GM19395 (cell line): ENCODE results near the gene GABBR2.

Source experiments
- ATAC-seq: cut with Tn5 transposase; IDR thresholded peaks from one replicate; pipeline ENCODE4 v1.9.1; 2021; ENCODE audit warnings: mild to moderate bottlenecking, moderate library complexity; ENCODE audit not compliant: unreplicated experiment

Gene GABBR2

DNA sequence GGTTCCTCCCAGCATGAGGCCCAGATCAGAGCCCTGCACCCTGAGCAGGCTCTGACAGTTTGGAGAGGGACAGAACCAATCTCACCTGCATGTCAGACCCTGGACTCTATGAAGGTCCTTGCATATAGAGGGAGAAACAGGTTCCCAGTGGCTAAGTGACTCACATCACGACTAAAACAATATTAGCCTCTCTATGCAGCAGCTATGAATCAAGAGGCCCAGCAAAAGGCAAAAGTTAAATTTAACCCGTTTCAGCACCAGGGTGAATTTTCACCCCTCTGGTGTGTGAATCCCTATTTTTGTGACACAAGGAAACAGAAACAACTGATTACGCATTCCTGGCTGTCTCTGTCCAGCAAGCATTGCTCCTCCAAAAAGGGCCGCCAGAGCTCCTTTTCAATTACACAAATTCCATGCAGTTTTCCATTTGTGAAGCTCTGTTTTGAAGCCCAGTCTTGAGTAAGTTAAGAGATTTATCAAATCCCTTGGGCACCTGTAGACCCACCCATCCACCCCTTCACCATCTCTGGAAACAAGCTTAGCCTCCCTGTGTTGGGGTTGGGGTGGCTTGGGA is 136.6 kb downstream of the GABBR2 start:
- ATAC-seq = no peak

DNA sequence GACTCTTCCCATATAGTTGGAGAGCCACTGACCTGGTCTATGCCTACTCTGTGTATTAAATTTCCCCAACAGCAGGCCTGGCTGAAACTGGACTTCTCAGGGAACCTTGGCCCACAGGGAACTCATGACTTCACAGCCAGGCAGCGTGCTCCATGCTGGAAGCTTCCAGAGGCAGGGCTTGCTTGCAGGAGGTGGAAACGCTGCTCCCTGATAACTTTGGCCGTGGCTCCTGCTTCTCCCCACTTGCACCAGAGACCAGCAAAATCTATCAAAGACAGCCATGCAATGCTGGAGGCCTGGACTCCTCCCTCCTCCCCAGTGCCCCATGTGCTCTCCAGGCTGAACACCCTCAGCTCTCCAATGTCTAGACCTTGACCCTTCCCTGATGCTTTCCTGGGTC is 137.1 kb downstream of the GABBR2 start:
- no peak for ATAC-seq

DNA sequence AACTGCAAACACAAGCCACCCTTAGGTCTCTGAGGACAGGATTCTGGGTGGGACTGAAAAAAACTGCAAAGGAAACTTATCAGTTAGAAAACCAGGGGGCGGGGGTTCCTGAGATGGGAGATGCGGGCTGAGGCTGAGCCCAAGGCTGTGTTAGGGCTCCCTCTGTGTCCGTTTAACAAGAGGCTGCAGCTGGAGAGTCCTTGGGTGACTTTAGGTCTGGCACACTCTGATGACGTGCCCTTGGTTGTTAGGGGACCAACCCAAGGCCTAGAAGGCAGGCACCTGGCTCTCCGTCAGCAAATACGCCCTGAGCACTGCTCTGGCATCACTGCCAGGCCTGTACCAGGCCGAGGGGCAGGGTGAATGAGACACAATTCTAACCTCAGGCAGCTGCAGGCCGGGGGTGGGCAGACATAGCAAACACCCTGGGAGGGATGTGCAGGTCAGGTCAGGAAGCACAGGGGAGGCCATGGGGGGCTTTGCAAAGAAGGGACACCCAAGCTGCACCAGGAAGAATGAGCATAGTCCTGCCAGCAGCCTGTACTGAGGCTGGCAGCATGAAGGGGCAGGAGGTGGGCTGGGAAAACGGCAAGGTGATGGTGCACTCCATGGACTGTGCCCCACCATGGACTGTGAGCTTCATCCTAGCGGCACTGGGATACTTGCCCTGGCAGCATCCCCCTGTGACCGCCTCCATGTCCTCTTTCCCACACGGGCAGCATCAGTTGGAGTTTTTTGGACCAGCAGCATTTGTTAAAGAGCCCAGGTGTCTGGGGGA is 137.9 kb downstream of the GABBR2 start:
- no peak for ATAC-seq

DNA sequence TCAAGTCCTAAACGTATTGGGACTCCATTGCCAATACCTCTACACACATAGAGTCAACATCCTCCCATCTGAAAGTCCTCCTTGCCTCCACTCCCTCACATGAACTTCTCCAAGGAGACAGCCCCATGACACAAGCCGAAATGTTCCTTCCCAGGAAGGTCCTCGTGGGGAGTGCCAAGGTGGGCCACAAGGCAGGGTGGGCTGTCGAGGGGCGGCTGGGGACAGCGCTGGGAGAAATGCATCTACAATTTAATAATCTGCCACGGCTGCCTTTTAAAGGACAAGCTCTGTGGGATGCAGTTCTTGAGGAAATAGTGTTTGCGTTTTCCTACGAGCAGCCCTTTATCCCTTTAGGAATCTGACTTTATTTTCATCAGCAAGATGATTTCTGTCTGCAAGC is 138.7 kb downstream of the GABBR2 start:
- no peak for ATAC-seq

DNA sequence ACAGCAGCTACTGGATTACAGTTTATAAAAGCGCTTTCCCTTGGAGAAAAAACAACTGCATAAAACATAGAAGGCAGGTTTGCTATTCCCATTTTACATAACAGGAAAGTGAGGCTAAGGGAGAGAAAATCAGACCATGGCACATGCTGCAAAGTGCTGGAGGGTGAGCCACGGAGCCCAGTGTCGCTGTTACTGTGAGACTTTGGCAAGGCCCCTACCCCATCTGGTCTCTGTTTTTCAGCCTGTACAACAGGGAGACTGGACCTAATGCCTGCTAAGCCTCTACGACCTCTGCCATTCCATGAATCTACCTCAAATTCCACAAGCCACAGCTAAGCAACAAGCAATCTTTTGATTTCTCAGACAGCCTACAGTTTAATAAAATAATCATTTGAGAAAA is 139.2 kb downstream of the GABBR2 start:
- ATAC-seq = no peak

DNA sequence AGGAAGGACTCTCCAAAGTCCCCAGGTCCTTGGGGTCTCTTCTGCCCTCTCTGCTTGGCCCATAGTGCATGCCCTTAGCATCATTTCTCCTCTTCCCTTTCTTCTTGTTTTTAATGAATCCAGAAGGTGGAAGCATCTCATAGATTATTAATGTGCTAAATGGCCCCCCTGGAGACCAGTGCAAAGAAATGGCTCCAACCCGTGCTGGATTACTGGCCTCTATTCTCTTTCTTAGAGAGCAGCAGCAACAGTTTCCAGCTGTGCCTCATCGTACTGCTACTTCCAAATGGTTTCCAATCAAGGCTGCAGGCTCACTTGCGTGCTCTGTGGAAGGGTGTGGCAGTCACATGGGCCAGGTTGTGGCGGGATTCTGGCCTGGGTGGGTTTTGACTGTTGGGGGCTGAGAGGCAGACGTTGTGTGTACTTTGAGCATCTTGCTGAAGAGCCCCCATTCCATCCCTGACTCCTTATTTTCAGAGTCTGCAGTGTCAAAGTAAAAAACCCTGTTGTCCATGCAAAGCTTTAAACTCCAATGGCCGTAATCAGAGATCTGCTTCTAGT is 139.7 kb downstream of the GABBR2 start:
- ATAC-seq = no peak

DNA sequence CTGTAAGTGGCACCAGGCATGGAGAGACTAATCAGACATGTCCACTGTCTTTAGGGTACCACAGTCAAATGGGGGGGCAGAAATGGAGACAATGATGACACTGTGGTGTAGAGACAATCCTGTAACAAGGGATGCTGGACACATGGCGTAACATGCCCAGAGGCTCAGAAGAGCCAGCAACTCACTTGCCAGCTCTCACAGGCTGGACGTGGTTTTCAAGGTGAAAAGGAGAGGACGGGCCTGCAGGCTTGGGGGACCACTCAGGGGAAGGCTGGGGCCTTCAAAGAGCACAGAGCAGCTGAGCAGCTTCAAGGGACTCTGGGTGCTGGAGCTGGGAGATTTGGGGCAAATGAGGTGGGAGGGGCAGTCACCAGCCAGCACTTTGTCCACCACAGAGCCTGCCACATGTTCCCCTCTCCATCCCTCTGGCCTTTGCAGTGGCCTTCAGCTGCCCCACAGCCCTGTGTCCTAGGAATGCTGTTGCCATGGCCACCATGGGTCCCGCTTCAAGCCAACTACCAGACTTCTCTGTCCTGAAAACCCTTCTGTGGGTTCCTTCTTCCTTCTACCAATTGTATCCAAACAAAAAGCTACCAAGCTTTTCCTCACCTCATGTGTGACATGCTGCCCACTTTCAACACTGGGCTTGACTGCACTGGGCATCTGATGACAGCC is 140.4 kb downstream of the GABBR2 start:
- no peak for ATAC-seq

DNA sequence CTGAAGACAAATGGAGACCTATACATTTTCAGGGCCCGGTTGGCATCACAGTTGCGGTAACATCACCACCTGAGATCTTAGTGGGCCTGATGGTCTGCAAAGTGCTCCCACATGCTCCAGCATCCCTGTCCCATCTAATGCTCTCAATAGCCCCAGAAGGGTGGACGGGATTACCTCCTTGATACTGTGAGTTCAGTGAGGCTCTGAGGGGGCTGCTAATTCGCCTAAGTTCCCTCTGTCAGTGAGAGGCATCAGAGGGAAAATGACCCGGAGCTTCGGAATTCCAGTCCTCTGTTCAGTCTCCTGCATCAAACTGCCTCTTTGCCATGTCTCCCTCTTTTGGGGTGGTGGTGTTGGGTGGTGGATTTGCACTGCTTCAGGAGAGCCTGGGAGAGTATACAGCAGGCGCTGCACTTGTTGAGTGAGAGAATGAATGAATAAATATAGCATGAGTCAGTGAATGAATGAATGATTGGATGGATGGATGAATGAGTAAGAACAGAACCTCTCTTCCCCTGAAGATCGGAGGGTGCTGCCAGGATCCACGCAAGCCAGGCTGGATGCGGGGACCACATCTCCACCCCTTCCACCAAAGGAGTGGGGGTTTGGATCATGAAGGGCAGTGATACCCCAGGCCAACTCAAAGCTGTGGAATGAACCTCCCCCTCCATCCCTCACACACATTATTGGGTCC is 141.0 kb downstream of the GABBR2 start:
- ATAC-seq = no peak

DNA sequence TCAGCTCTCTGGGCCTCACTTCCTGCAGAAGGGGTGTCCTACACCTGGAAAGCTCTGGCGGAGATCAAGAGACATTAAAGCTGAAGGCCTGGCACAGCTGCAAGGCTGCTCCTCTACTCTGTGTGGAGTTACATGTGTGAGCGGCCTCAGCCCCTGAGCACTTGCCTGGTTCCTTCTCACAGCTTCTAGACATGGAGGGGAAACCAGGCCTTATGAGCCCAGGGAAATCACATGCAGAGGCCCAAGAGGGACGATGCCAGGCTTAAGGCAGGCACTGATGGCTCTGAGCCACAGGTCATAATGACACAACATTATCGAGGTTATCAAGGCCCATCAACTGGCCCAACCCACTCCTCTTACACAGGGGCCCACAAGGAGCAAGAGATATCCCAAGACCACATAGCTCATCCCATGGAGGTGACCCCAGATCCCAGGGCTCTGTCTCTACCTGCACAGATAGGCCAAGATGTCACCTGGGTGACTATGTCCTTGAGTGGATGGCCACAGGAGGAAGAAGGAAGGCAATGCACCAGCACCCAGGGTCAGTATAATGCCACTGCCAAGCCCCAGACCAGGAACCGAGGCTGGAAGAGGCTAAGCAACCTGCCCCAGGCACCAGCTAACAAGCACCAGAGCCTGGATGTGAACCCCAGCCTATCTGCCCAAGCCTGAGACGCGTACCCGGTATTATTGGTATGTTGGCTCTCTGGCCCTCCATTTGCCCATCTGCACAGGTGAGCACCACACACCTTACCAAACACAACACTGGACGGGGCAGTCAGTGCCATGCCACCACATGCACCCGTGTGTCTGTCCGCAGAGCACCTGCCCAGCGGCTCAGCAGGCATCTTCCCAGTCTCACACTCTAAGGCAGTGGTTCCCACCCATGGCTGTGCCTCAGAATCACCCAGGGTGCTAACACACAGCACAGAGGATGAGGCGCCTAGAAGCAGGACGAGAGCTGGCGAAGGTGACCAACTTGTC is 143.3 kb downstream of the GABBR2 start:
- no peak for ATAC-seq

DNA sequence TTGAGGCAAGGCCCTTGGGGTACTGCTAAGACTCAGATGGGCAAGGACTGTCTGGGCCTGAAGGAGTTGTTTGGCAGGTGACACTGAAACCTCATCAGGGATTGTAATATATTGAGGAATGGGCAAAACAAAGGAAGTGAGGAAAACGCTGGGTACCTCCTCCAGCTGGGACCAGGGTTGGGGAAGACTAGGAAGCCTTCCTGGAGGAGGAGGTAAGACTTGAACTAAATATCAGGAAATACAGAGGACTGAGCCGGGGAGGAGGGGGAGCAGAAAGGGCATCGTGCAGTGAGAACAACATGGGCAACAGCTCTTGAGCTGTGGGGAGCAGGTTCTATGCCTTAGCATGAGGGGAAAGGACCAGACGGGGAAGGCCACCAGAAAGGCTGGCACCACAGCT is 144.0 kb downstream of the GABBR2 start:
- ATAC-seq = no peak

DNA sequence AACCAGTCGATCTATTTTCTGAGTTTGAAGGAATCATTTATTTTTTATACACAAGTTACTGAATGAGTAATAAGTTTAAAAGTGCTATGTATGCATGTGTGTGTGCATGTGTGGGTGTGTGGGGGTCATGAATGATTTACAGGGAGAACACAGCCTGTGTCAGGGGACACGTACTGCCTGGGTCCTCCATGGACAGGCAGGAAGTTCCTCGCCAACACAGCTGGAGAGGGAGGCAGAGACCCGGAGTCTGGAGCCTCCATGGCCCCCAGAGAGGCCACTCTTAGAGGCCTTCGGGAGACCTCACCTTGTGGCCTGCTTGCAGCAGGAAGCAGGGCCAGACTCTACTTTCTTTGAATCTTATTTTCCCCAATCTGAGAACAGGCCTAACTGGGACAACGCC is 144.7 kb downstream of the GABBR2 start:
- ATAC-seq = no peak

DNA sequence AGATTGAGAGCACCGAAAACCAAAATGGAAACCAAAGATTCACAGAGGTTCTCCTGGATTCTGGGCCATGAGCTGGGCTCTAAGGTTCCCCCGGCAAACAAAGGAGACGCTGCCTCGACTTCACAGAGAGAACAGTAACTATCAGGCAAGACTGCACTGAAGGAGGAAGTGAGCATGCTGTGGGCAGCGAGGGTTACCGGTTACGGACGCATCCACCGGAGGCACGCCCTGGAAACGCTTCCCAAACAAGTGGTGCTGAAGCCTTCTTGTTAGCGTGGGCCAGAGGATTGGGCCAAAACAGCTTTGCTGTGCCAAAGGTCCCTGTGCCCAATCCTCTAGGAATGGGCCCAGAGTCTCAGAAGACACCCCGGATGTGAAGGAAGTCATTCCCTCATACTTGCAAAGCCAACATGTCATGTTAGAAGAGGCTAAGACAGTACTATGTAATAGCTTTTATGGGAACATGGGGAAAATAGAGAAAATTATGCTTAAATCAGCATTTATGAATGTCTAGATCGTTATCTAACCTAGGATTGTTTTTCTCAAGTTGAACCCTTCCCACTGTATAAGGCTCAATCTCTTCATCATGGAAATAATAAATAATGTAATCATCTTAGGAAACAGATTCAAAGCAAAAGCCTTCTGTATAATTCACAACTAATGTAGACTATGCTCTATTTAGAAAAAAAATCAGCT is 145.4 kb downstream of the GABBR2 start:
- ATAC-seq = no peak

DNA sequence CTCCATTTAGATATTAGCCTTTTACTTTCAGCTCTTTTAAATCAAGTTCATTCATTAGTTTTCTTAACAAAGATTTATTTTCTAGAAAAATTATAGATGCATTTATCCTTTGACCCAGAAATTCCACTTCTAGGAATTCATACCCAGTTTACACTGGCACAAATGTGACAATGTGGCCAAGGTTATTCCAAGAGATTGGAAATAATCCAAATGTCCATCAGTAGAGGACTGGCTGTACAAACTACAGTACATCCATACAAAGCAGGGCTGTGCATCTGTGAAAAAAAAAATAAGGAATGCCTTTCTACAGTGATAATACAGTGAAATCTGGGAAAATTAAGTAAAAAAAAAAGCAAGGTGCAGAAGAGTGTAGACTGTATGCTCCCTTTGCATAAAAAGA is 149.2 kb downstream of the GABBR2 start:
- no peak for ATAC-seq

DNA sequence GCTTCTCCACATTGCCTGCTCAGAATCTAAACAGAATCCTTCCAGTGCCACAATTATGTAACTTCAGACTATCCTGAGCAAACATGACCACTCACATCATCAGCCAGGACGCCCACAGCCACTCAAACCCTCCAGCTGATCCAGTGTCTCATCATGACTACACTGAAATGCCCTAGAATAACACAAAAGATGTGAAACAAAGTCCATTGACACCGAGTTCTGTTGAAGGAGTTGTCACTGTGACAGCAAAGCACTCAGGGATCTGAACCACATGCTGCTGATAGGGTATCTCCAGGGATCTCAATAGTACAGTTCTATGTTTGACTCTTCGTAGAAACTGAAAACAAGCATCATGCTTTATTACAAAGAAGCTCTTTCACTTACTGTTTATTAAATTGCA is 150.2 kb downstream of the GABBR2 start:
- no peak for ATAC-seq

DNA sequence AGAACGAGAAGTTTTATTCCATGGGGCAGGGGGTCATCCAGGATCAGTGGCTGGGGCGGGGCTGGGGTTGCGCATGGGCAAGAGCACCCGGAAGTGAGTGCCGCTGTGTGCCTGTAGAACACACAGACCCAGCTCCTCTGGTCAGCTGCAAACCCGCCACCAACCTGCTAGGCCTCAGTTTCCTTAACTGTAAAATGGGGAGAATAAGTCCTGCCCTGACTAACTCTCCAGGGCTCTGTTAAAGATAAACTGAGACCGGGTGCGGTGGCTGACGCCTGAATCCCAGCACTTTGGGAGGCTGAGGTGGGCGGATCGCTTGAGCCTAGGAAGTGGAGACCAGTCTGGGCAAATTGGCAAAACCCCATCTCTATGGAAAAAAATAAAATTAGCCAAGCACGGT is 152.2 kb downstream of the GABBR2 start:
- ATAC-seq = no peak

DNA sequence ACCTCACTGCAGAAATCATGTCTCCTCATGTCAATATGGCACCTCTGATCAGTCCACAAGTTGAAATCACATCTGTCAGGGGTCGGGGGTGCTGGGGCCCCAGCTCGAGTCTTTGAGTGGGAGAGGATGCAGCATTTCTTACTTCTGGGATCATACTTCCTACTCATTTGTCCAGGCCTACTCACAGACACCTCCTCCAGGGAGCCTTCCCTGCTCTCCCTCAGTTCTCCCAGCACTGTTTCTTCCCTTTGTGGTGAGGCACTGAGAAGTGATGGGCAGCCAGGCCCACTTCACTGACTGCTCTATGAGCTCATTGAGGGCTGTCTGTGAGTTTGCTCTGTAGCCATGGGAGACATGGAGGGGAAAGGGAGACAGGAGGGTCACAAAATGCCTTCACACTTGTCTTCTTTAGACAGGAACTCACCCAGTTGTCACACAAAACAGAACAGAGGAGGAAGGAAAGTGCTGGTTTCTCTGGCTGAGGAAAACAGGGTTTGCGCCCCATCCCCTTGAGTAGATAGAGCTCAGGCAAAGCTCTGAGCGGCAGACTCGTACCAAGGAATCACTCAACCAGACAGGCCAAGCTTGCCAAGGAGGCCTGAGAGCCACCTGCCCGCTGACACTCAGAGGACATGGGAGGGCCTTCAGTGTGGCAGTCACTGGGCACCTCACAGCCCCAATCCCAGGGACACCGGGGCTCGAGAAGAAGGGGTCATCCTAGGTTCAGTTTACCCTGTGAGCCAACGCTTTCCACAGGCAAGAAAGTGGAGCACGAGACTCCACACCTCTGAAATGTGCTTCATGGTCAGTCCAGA is 152.9 kb downstream of the GABBR2 start:
- no peak for ATAC-seq

DNA sequence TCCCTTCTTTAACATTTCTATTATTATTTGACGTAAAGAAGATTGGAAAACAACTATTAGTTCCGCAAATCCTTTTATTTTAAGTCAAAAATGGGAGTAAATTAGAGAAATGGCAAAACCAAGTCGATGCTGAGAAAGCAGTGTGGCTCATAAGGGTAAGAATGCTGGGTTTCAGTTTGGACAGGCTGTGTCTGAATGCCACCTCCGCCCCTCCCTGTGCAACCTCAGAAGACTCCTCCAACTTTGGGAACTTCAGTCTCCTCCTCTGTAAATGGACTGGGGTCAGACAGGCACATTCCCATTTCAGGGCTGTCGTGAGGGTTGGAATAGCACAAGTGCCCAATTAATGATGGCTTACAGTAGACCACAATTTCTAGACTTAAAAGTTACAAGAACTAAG is 154.0 kb downstream of the GABBR2 start:
- no peak for ATAC-seq

DNA sequence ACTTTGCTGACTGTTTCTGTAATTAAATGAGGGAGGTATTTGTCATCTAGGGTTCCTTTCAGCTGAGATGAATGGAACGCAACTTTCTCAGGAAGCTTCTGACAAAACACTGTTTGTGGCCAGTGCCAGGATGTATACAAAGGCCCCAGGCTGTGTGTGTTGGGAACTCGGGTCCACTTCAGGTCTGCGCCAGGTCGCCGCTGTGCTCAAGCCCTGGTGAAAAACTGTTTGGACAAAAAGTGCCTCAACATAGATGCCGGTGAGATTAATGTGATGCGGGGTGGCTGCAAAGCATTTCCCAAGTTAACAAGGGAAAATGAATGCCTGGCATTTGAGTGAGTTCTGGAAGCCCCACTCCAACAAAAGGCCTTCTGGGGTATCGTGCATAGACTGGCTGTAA is 156.4 kb downstream of the GABBR2 start:
- ATAC-seq = no peak
